Muscle of arm (tissue), 12 donors: ENCODE data around the gene SRCAP. TPM values are rescaled to one million over a fixed set of nuclear protein-coding genes. Genes with fewer than 3 reads are reported as not detected.

ENCODE experiments used
- DNase-seq: peaks from one replicate; pipeline ENCODE4 v3.0.0-alpha.2; 2013
- polyA plus RNA-seq, 12 donors: library from polyadenylated mRNA; unstranded; fragments of 120-200 nt; gene quantifications; one replicate each; pipeline ENCODE4 v1.2.1, GENCODE V29; 2013; ENCODE audit not compliant: insufficient read length in 12 of 12

The SRCAP gene
- polyA plus RNA-seq, 12 donors: 18.5 to 46.5 (median 24.1) TPM; not detected in 1

- DNase-seq: no peak
Observed at GRCh38 chr16:30728899-30729672, 30.1 kb downstream of the SRCAP start.

GRCh38 chr16:30731411-30731810 is 32.4 kb downstream of the SRCAP start:
- no peak for DNase-seq

- DNase-seq: no peak
Observed at GRCh38 chr16:30736995-30737793, 38.2 kb downstream of the SRCAP start.

- DNase-seq: no peak
Observed at GRCh38 chr16:30737794-30738648, 39.0 kb downstream of the SRCAP start.

GRCh38 chr16:30738984-30739951 is 40.3 kb downstream of the SRCAP start:
- DNase-seq: no peak

- no peak for DNase-seq
Observed at GRCh38 chr16:30740364-30741251, 41.6 kb downstream of the SRCAP start.

GRCh38 chr16:30741461-30741914 is 42.5 kb downstream of the SRCAP start:
- DNase-seq: no peak

GRCh38 chr16:30743716-30744115 is 44.7 kb downstream of the SRCAP start:
- DNase-seq: peak; percentile 59

- DNase-seq: peak; percentile 88
Observed at GRCh38 chr16:30744183-30744582, 45.2 kb downstream of the SRCAP start.

GRCh38 chr16:30745082-30745481 is 46.1 kb downstream of the SRCAP start:
- no peak for DNase-seq

- no peak for DNase-seq
Observed at GRCh38 chr16:30746638-30747175, 47.7 kb downstream of the SRCAP start.

- no peak for DNase-seq
Observed at GRCh38 chr16:30747331-30747730, 48.4 kb downstream of the SRCAP start.

GRCh38 chr16:30747799-30748633 is 49.0 kb downstream of the SRCAP start, which contains the start of gene PHKG2:
Gene PHKG2, plus strand, starts transcription at chr16:30748425. Its CDS starts 396 bp downstream, at chr16:30748821.
- peak; percentile 99 for DNase-seq

GRCh38 chr16:30748634-30749445 is 49.9 kb downstream of the SRCAP start:
- DNase-seq: no peak

- no peak for DNase-seq
Observed at GRCh38 chr16:30750201-30750600, 51.2 kb downstream of the SRCAP start.

GRCh38 chr16:30750876-30751465 is 52.0 kb downstream of the SRCAP start:
- no peak for DNase-seq

GRCh38 chr16:30753596-30753995 is 54.6 kb downstream of the SRCAP start:
- no peak for DNase-seq
